NOMO-1 (cell line): ENCODE results near the gene SAP130.

ENCODE experiments used
- DNase-seq, 2 experiments: peaks; one replicate each; lab custom pipeline; 2025; ENCODE audit not compliant: unreplicated experiment in 2 of 2; lab: John Stamatoyannopoulos, UW

The SAP130 gene

GRCh38 chr2:128027801-128028667 lies at the start of gene SAP130:
SAP130 (minus strand) TSS chr2:128028059; CDS start chr2:128026292, 1,767 bp downstream.
- DNase-seq = peak; percentile 97 to 99

GRCh38 chr2:128076461-128077106 lies 48.7 kb upstream of the SAP130 start:
- no peak for DNase-seq

DNA sequence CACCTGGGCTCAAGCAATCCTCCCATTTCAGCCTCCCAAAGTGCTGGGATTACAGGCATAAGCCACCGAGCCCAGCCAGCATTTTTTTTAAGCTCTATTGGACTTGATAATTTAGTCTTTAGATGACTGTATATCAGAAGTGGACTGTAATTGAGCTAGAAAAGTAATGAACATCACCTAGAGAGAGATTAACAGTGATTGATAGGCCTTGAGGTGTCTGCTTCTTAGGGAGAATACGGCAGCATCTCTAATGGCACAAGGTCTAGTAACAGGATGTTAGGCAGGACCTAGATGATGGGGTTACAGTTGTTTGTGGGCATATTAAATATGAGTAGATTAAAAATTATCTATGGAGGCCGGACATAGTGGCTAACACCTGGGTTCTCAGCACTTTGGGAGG lies 45.4 kb upstream of the SAP130 start:
- DNase-seq = no peak

DNA sequence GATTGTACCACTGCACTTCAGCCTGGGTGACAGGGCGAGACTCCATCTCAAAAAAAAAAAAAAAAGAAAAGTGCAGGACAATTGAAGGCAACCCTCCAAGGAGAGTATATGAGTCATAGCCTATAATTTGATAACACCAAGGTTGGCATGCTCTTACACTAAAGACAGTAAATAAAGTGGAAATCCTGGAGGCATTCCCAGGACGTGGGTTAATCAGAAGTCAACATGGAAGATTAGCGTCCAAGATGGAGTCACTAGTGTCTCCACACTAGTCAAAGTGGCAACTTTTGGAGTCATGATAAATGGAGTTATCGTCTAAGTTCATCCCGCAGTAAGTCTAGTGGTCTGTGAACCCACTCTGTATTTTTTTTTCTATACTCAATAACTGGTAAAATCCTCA lies 41.9 kb upstream of the SAP130 start:
- no peak for DNase-seq

DNA sequence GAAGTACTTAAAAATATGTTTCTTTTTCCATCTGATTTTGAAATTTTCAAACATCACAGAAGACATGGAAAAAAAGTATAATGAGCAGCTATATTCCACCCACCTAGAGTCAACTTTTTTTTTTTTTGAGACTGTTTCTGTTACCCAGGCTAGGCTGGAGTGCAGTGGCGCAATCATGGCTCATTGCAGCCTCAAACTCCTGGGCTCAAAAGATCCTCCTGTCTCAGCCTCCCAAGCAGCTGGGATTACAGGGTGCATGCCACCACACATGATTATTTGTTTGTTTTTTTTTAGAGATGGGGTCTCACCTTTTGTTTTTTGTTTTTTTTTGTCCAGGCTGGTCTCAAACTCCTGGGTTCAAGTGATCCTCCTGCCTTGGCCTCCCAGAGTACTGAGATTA lies 36.5 kb upstream of the SAP130 start:
- no peak for DNase-seq

DNA sequence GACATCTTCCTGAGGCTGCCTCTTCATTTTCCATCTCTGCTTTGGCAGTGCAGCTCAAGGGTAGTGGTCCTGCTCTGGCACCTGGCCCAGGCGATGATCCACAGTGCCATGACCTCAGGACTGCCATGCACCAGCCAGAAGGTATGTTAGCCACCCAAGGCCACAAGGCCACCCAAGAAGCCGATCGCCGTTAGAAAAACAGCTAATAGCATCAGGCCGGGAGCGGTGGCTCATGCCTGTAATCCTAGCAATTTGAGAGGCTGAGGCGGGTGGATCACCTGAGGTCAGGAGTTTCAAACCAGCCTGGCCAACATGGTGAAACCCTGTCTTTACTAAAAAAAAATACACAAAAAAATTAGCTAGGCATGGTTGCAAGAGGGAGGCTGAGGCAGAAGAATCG lies 34.7 kb upstream of the SAP130 start:
- no peak for DNase-seq

- DNase-seq = no peak
These were observed 30.3 kb upstream of the SAP130 start for GRCh38 chr2:128058114-128058513.

- no peak for DNase-seq
These were observed 29.5 kb upstream of the SAP130 start for GRCh38 chr2:128057334-128057733.

GRCh38 chr2:128054104-128054885 lies 26.4 kb upstream of the SAP130 start:
- DNase-seq = no peak

- DNase-seq = no peak
These were observed 25.5 kb upstream of the SAP130 start for GRCh38 chr2:128053331-128053730.

DNA sequence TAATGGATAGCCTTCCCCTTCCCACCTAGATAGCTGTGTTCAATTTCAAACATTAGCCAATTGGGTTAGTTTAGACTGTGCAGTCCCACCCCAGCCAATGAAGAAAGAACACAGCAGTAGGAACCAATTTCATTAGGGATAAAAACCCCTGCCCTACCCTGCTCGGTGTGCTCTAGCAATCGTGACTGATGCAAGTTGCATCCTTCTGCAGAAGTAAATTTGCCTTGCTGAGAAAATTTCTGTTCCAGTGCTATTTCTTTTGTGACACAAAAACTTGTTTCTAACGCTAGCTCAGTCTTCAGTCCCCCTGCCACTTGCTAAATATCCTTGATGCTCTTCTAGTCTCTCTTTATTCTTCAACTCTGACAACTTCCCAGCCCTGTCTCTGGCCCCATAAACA lies 15.2 kb upstream of the SAP130 start:
- no peak for DNase-seq

GRCh38 chr2:128041561-128041960 lies 13.7 kb upstream of the SAP130 start:
- DNase-seq = no peak

GRCh38 chr2:128040166-128040771 lies 12.4 kb upstream of the SAP130 start:
- DNase-seq = no peak

GRCh38 chr2:128039535-128039934 lies 11.7 kb upstream of the SAP130 start:
- no peak for DNase-seq

GRCh38 chr2:128038411-128038810 lies 10.6 kb upstream of the SAP130 start:
- no peak for DNase-seq

DNA sequence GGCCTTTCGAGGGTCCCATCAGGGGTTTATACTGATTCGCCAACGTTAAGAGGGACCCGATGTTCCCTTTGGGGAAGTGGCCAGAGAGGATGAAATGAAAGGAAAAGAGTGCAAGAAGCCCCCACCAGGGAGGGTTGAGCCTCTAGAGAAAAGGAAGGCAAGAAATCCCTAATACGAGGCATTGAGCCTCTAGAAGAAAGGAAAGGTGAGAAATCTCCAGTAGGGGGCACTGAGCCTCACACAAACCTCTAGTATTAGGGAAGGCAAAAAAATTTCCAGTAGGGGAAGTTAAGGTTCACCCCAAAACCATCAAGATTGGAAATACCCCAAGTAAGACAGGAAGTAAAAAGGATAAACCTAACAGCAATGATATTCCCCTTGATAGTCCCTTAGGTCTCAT lies 9.8 kb upstream of the SAP130 start:
- DNase-seq = no peak

DNA sequence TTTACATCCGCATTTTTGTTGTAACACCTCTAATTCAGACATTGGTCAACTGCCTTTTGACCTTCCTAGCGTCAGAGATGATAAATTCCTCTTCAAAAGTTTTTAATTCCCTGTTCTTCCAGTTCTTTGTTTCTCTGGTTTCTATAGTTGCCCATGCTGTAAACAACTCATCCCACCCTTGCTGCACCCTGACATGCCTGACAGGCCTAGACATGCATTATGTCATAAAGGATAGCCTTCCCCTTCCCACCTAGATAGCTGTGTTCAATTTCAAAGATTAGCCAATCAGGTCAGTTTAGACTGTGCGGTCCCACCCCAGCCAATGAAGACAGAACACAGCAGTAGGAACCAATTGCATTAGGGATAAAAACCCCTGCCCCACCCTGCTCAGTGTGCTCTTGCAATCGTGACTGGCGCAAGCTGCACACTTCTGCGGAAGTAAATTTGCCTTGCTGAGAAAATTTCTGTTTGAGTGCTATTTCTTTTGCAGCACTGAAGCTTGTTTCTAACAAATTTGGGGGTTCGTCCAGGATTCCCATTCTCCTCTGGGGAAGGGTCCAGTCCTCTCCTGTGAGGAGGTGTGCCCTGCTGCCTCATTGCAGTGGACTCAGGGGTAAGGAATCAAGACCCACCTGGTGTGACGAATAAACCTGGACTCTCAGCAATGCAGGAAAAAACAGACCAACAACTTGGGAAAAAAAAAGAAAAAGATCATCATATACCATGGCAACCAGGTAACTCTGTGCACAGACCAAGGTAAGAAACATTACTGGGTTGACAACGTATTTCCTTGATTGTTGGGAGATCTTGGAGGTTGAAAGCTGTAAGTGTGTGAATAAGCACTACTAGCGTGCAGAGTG lies 9.1 kb upstream of the SAP130 start:
- no peak for DNase-seq

- DNase-seq = no peak
These were observed 4.2 kb upstream of the SAP130 start for GRCh38 chr2:128032092-128032491.

DNA sequence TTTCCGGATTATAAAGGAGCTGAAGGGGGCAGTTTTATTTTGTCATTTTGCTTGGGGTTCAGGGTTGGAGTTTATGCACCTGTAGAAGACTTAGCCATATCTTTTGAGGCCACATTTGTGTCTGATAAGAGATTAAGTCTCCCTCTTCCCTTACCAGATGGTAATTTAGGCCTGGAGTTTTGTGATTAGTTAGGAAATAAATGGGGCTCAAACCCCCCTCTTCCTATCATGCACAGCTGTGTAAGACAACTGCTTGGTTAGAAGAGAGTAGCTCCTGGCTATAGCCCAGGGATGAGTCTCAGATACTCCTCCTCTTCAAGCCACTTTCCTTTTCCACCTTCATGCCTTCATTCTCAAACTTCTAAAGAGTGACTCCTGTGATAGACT lies 802 bp upstream of the SAP130 start:
- no peak for DNase-seq

GRCh38 chr2:128027278-128027800 lies 520 bp downstream of the SAP130 start:
- peak; percentile 94 to 99 for DNase-seq
